Measurements from ENCODE around the gene TMEM217. TPM values are rescaled to one million over a fixed set of nuclear protein-coding genes. Genes with fewer than 3 reads are reported as not detected.

Gene TMEM217
- polyA plus RNA-seq, 1 of the 3 experiments (the other 2 are of a cell fraction), result 1.5 TPM

- Histone ChIP-seq H3K9ac (peak overlapping the region; percentile 26; the same call in 1 of the 2 replicates), H3K36me3 (replicated peaks in 1 of 2; ENCODE audit: control insufficient read depth in 1 of 2, insufficient read depth in 2 of 2, low read length in 1 of 2) (no peaks in the 10 kb centered on the region), H3K79me2 (ENCODE audit: insufficient read depth) (peaks cover 64% of the 10 kb centered on the region), H4K20me1 (ENCODE audit: insufficient read depth) (no peaks in the 10 kb centered on the region), H3F3A (replicated peaks; ENCODE audit: insufficient read depth) (no peaks in the 10 kb centered on the region), H3K9me3 (no peaks in the 10 kb centered on the region), H3K27ac (ENCODE audit: low read depth in 2 of 2, low read length in 1 of 2) (peak overlapping the region in 1 of 2 experiments; percentile 85; a peak in 1 of 4 replicates), H3K4me2 (peak overlapping the region; percentile 87), H3K9me2 (no peaks in the 10 kb centered on the region), H2AFZ (ENCODE audit: low read depth) (no peak overlapping the region), H3K4me3 (ENCODE audit: low read depth in 2 of 2, low read length in 1 of 2) (peak overlapping the region in 1 of 2 experiments; percentile 91; a peak in 3 of 4 replicates), H3K4me1 (ENCODE audit: control insufficient read depth in 1 of 2, insufficient read depth in 2 of 2, low read depth in 1 of 2, low read length in 1 of 2) (peaks cover 10 to 11% of the 10 kb centered on the region in 2 experiments; a peak in 3 of 4 replicates), H3K27me3 (ENCODE audit: insufficient read depth) (no peaks in the 10 kb centered on the region)
- TF ChIP-seq MEF2A (IDR thresholded peaks at IDR 0.05; ENCODE audit: borderline replicate concordance, low read depth), result no peak
- TF ChIP-seq, protein P1, sequence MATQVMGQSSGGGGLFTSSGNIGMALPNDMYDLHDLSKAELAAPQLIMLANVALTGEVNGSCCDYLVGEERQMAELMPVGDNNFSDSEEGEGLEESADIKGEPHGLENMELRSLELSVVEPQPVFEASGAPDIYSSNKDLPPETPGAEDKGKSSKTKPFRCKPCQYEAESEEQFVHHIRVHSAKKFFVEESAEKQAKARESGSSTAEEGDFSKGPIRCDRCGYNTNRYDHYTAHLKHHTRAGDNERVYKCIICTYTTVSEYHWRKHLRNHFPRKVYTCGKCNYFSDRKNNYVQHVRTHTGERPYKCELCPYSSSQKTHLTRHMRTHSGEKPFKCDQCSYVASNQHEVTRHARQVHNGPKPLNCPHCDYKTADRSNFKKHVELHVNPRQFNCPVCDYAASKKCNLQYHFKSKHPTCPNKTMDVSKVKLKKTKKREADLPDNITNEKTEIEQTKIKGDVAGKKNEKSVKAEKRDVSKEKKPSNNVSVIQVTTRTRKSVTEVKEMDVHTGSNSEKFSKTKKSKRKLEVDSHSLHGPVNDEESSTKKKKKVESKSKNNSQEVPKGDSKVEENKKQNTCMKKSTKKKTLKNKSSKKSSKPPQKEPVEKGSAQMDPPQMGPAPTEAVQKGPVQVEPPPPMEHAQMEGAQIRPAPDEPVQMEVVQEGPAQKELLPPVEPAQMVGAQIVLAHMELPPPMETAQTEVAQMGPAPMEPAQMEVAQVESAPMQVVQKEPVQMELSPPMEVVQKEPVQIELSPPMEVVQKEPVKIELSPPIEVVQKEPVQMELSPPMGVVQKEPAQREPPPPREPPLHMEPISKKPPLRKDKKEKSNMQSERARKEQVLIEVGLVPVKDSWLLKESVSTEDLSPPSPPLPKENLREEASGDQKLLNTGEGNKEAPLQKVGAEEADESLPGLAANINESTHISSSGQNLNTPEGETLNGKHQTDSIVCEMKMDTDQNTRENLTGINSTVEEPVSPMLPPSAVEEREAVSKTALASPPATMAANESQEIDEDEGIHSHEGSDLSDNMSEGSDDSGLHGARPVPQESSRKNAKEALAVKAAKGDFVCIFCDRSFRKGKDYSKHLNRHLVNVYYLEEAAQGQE (IDR thresholded peaks at IDR 0.05; ENCODE audit: low read depth, low read length), result no peak
- TF ChIP-seq EZH2phosphoT487 (IDR thresholded peaks at IDR 0.05; ENCODE audit: borderline replicate concordance, low read depth), result no peak
- no peak for TF ChIP-seq RCOR1 (IDR thresholded peaks at IDR 0.05; ENCODE audit: low read length)
- TF ChIP-seq, protein P2, sequence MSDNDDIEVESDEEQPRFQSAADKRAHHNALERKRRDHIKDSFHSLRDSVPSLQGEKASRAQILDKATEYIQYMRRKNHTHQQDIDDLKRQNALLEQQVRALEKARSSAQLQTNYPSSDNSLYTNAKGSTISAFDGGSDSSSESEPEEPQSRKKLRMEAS (IDR thresholded peaks at IDR 0.05; ENCODE audit: low read depth), result no peak
- no peak for TF ChIP-seq RXRA (IDR thresholded peaks at IDR 0.05; ENCODE audit: borderline replicate concordance, low read depth)
- no peak for TF ChIP-seq GATA2 (CRISPR knock-in tag; IDR thresholded peaks at IDR 0.05)
- no peak for TF ChIP-seq RFX5 (IDR thresholded peaks at IDR 0.05; ENCODE audit: low read length)
- TF ChIP-seq FOXM1 (IDR thresholded peaks at IDR 0.05; ENCODE audit: low read depth), result no peak
- no peak for TF ChIP-seq NFIC (IDR thresholded peaks at IDR 0.05; ENCODE audit: borderline replicate concordance)
- no peak for TF ChIP-seq SIN3A (IDR thresholded peaks at IDR 0.05; ENCODE audit: borderline replicate concordance, low read depth, low read length)
- TF ChIP-seq GABPA (IDR thresholded peaks at IDR 0.05; ENCODE audit: low read depth), result no peak
- no peak for TF ChIP-seq MXI1 (IDR thresholded peaks at IDR 0.05; ENCODE audit: low read depth, low read length)
- no peak for TF ChIP-seq USF2 (IDR thresholded peaks at IDR 0.05; ENCODE audit: borderline replicate concordance, low read depth, low read length)
- no peak for TF ChIP-seq POLR2AphosphoS5 (IDR thresholded peaks at IDR 0.05; ENCODE audit: low read depth, low read length)
- TF ChIP-seq RAD21 (IDR thresholded peaks at IDR 0.05; ENCODE audit: low read length), result no peak
- TF ChIP-seq ELF1 (IDR thresholded peaks at IDR 0.05), result no peak
- no peak for TF ChIP-seq PBX3 (IDR thresholded peaks at IDR 0.05)
- TF ChIP-seq, protein P3, sequence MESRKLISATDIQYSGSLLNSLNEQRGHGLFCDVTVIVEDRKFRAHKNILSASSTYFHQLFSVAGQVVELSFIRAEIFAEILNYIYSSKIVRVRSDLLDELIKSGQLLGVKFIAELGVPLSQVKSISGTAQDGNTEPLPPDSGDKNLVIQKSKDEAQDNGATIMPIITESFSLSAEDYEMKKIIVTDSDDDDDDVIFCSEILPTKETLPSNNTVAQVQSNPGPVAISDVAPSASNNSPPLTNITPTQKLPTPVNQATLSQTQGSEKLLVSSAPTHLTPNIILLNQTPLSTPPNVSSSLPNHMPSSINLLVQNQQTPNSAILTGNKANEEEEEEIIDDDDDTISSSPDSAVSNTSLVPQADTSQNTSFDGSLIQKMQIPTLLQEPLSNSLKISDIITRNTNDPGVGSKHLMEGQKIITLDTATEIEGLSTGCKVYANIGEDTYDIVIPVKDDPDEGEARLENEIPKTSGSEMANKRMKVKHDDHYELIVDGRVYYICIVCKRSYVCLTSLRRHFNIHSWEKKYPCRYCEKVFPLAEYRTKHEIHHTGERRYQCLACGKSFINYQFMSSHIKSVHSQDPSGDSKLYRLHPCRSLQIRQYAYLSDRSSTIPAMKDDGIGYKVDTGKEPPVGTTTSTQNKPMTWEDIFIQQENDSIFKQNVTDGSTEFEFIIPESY (IDR thresholded peaks at IDR 0.05; ENCODE audit: borderline replicate concordance, low read depth), result no peak
- no peak for TF ChIP-seq SMC3 (IDR thresholded peaks at IDR 0.05; ENCODE audit: low read depth, low read length)
- ChIA-PET POLR2A (no interaction called here), CTCF (no interaction called here)
- whole genome bisulfite sequencing (ENCODE audit: low lambda C conversion rate), result 46% methylated on average over 2 of the region's 2 CpGs
- no peak for DNase-seq
These were observed 1.2 kb upstream of the TMEM217 start for GRCh38 chr6:37259191-37259590.

Data from SK-N-SH (cell line).